Skeletal muscle satellite cell (primary cell): ENCODE data around the gene LILRB2.

Experiments
- H3K27me3 ChIP-seq: 2 replicates; pipeline ENCODE4 v1.7.0; 2013; ENCODE audit warnings: low read length; ENCODE audit not compliant: control insufficient read depth, insufficient read depth
- H3K36me3 ChIP-seq: 2 replicates; pipeline ENCODE4 v1.7.0; 2013; ENCODE audit warnings: mild to moderate bottlenecking, control low read depth, low read length; ENCODE audit not compliant: insufficient read depth
- H3K4me1 ChIP-seq: 2 replicates; pipeline ENCODE4 v1.7.0; 2013; ENCODE audit warnings: low read length; ENCODE audit not compliant: control insufficient read depth, insufficient read depth
- H3K4me2 ChIP-seq: 2 replicates; pipeline ENCODE4 v1.7.0; 2013; ENCODE audit warnings: mild to moderate bottlenecking, low read length
- H3K4me3 ChIP-seq: 2 replicates; pipeline ENCODE4 v1.7.0; 2013; ENCODE audit warnings: low read length
- H3K9ac ChIP-seq: 2 replicates; pipeline ENCODE4 v1.7.0; 2013; ENCODE audit warnings: mild to moderate bottlenecking, low read depth, low read length, moderate library complexity
- H3K9me3 ChIP-seq: replicated peaks from 2 replicates; pipeline ENCODE4 v1.7.0; 2013; ENCODE audit warnings: mild to moderate bottlenecking, control low read depth, low read length

Gene LILRB2

GRCh38 chr19:54268936-54269335 lies 12.0 kb downstream of the LILRB2 start:
- Histone ChIP-seq H3K4me1 (no peaks in the 10 kb centered on the region), H3K9me3 (no peaks in the 10 kb centered on the region), H3K4me2 (no peak overlapping the region), H3K9ac (no peak overlapping the region), H3K4me3 (no peak overlapping the region), H3K36me3 (no peaks in the 10 kb centered on the region), H3K27me3 (peaks cover 3% of the 10 kb centered on the region)

GRCh38 chr19:54266133-54266532 lies 14.8 kb downstream of the LILRB2 start:
- Histone ChIP-seq H3K9me3 (no peaks in the 10 kb centered on the region), H3K4me3 (no peak overlapping the region), H3K4me1 (no peaks in the 10 kb centered on the region), H3K4me2 (no peak overlapping the region), H3K27me3 (no peaks in the 10 kb centered on the region), H3K36me3 (no peaks in the 10 kb centered on the region), H3K9ac (no peak overlapping the region)

- Histone ChIP-seq H3K4me1 (no peaks in the 10 kb centered on the region), H3K27me3 (peaks cover 4% of the 10 kb centered on the region), H3K9me3 (no peaks in the 10 kb centered on the region), H3K4me3 (no peak overlapping the region), H3K4me2 (no peak overlapping the region), H3K36me3 (no peaks in the 10 kb centered on the region), H3K9ac (no peak overlapping the region)
Measured at GRCh38 chr19:54262470-54262869, 18.4 kb downstream of the LILRB2 start.

GRCh38 chr19:54262066-54262465 lies 18.8 kb downstream of the LILRB2 start:
- H3K4me2 ChIP-seq, result no peak overlapping the region
- H3K9ac ChIP-seq, result no peak overlapping the region
- no peaks in the 10 kb centered on the region for H3K4me1 ChIP-seq
- H3K27me3 ChIP-seq, result peaks cover 8% of the 10 kb centered on the region
- H3K36me3 ChIP-seq, result no peaks in the 10 kb centered on the region
- no peak overlapping the region for H3K4me3 ChIP-seq
- H3K9me3 ChIP-seq, result no peaks in the 10 kb centered on the region

- Histone ChIP-seq H3K4me2 (no peak within 1 kb of the TSS), H3K9me3 (no peaks in the 10 kb centered on the region), H3K27me3 (peaks cover 19% of the 10 kb centered on the region), H3K4me1 (no peaks in the 10 kb centered on the region), H3K9ac (no peak within 1 kb of the TSS), H3K36me3 (no peaks in the 10 kb centered on the region), H3K4me3 (no peak within 1 kb of the TSS)
Measured at GRCh38 chr19:54257116-54257480, 23.8 kb downstream of the LILRB2 start, which contains the start of gene LILRB5. Gene LILRB5, minus strand, starts transcription at chr19:54257273. Its CDS starts 80 bp downstream, at chr19:54257193.

- Histone ChIP-seq H3K4me1 (no peaks in the 10 kb centered on the region), H3K9ac (no peak overlapping the region), H3K4me2 (no peak overlapping the region), H3K27me3 (peaks cover 19% of the 10 kb centered on the region), H3K9me3 (no peaks in the 10 kb centered on the region), H3K4me3 (no peak overlapping the region), H3K36me3 (no peaks in the 10 kb centered on the region)
Measured at GRCh38 chr19:54256250-54257115, 24.4 kb downstream of the LILRB2 start.

GRCh38 chr19:54255105-54255775 lies 25.7 kb downstream of the LILRB2 start:
- Histone ChIP-seq H3K4me2 (no peak overlapping the region), H3K36me3 (no peaks in the 10 kb centered on the region), H3K27me3 (peaks cover 19% of the 10 kb centered on the region), H3K9me3 (no peaks in the 10 kb centered on the region), H3K4me3 (no peak overlapping the region), H3K4me1 (no peaks in the 10 kb centered on the region), H3K9ac (no peak overlapping the region)

GRCh38 chr19:54254195-54254906 lies 26.6 kb downstream of the LILRB2 start:
- Histone ChIP-seq H3K9me3 (no peaks in the 10 kb centered on the region), H3K4me1 (no peaks in the 10 kb centered on the region), H3K36me3 (no peaks in the 10 kb centered on the region), H3K4me3 (no peak overlapping the region), H3K9ac (no peak overlapping the region), H3K27me3 (peaks cover 19% of the 10 kb centered on the region), H3K4me2 (no peak overlapping the region)

- H3K36me3 ChIP-seq, result no peaks in the 10 kb centered on the region
- peaks cover 19% of the 10 kb centered on the region for H3K27me3 ChIP-seq
- no peaks in the 10 kb centered on the region for H3K9me3 ChIP-seq
- H3K9ac ChIP-seq, result no peak overlapping the region
- H3K4me2 ChIP-seq, result no peak overlapping the region
- H3K4me1 ChIP-seq, result no peaks in the 10 kb centered on the region
- H3K4me3 ChIP-seq, result no peak overlapping the region
Measured at GRCh38 chr19:54253331-54254194, 27.3 kb downstream of the LILRB2 start.

- no peak overlapping the region for H3K9ac ChIP-seq
- no peaks in the 10 kb centered on the region for H3K4me1 ChIP-seq
- no peak overlapping the region for H3K4me3 ChIP-seq
- peaks cover 19% of the 10 kb centered on the region for H3K27me3 ChIP-seq
- no peaks in the 10 kb centered on the region for H3K36me3 ChIP-seq
- H3K4me2 ChIP-seq, result no peak overlapping the region
- H3K9me3 ChIP-seq, result no peaks in the 10 kb centered on the region
Measured at GRCh38 chr19:54252845-54253244, 28.1 kb downstream of the LILRB2 start.

GRCh38 chr19:54252243-54252642 lies 28.7 kb downstream of the LILRB2 start:
- no peaks in the 10 kb centered on the region for H3K9me3 ChIP-seq
- no peak overlapping the region for H3K4me2 ChIP-seq
- no peak overlapping the region for H3K4me3 ChIP-seq
- no peaks in the 10 kb centered on the region for H3K36me3 ChIP-seq
- no peaks in the 10 kb centered on the region for H3K4me1 ChIP-seq
- H3K9ac ChIP-seq, result no peak overlapping the region
- peaks cover 13% of the 10 kb centered on the region for H3K27me3 ChIP-seq
